HG03135 (cell line): ENCODE measurements around the gene RABAC1.

Experiments
- ATAC-seq: cut with Tn5 transposase; IDR thresholded peaks from one replicate; pipeline ENCODE4 v1.9.1; 2021; ENCODE audit warnings: mild to moderate bottlenecking, moderate library complexity; ENCODE audit not compliant: unreplicated experiment

Gene RABAC1

DNA sequence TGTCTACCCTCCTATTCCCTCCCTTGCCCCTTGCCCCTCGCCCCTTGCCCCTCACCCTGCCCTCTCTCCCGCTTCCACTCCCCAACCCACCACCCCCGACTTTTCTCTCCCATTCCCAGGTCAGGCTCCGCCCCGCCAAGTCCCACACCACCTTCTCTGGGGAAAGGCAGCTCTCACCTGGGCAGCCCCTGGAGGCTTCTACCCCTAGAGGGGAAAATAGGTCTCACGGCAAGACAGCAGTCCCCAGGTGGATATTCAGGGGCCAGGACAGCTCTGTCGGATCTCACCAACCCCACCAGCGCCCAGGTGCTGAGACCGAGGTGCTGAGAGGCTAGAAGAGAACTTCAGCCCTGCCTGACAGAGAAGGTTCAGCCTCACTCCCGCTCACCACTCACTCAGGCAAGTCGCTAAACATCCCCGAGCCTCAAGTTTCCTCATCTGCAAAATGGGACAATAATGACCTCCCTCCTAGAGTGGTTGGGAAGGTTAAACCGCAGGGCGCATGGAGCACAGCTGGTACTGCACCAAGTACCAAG lies 29.5 kb downstream of the RABAC1 start:
- no peak for ATAC-seq

DNA sequence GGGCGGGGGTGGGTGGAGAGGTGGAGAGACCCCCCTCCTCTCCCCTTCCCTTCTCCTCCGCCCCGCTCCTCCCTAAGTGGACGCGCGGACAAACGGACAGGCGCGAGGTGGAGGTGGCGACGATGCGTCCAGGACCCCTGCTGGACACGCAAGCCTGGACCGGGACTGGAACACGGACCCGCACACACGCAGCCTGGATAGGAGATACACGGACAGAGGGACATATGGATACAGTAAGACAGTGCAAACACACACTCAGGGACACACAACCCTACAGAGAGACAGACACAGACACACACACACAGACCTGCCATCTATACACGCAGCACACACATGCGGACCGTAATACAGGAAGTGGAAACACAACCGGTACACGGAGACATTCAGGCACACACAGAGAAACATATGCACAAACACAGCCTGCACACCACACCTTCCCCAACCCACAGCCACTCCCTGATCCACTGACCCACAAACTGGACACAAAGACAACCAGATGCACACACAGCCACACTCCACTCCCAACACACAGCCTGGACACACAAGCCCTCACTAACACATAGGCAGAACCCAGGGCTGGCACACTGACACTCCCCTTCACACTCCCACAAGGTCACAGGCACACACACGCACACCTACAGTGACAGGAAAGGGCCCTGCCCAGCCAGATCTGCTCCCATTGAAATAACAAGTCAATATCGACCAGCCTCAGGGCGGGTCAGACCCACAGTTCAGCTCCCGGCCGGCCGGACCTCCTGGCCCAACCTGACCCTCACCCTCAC lies 30.2 kb downstream of the RABAC1 start:
- no peak for ATAC-seq

DNA sequence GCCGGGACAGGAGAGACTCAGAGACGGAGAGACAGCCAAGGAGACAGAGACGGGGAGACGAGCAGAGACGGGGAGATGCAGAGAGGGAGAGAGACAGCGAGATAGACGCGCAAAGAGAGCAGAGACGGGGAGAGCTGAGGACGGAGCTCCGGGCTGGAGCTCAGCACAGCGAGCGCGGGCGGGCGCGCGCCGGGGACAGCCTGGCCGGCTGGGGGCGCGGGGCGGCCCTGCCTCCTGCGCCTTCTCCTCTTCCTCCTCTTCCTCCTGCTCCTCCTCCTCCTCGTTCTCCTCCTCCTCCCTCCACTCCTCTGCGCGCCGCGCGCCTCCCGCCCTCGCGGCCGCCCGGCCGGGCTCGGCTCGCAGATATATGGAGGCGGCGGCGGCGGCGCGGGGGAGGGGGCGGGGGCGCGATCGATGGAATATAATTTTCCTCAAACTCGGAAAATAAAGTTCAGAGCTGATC lies 30.9 kb downstream of the RABAC1 start, which contains the start of gene ERFL:
TSS of gene ERFL (minus strand) at position 229 of the 463 bp plus-strand sequence. CDS start 15,530 bp downstream, outside the sequence.
- ATAC-seq: no peak

DNA sequence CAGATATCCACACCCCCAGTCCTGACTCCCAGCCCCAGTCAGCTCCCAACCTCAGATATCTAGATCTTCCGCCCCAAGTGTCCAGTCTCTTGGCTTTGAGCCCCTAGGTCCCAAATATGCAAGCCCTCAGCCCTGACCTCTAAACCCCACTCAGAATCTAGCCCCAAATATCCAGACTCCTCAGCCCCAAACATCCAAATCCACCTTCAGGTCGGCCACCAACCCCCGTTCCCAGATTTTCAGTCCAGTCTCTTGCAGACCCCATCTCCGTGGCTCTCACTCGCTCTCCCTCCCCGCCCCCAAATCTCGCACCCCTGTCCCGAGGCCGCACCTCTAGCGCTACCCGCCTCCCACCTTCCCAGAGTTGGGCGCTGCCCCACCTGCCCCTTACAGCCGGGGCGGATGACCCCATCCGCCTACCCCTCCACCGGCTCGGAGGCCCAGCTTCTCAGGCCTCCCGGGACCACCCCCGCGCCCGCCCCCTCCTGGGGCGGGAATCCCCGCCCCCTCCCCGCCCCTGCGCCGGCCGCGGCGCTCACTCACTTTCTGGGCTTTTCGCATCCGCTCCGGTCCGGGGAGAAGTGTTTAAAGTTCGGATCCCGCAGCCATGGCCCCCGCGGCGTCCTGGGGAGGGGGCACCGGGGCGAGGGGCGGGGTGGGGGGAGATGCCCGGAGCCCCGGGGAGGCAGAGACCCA lies 31.5 kb downstream of the RABAC1 start:
- no peak for ATAC-seq

DNA sequence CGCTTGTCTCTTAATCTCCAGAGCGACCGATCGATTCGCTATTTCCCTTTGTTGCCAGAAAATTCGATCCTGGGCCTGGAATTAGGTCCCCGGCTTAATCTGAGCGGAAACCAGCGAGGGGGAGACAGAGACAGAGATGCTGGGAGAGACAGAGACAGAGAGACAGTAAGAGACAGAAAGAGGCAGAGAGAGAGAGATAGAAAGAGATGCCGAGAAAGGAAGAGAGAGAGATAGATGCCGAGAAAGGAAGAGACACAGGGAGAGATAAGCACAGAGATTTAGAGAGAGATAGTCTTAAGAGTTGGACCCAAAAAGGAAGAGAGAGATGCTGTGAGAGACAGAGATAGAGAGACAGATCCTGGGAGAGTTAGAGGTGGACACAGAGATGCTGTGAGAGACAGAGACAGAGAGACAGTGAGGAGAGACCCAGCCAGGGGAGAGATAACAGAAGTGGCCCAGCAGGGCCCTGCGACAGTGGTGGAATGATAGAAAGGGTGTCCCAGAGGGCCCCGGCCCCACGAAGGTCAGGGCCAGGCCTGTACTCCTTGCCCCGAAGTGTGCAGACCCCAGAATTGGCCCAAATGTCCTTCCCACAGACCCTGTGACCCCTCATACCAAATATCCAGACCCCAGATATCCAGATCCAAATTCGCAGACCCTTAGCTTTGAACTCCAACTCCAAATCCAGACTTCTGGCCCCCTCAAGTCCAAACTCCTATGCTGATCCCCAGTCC lies 32.2 kb downstream of the RABAC1 start:
- ATAC-seq: no peak

DNA sequence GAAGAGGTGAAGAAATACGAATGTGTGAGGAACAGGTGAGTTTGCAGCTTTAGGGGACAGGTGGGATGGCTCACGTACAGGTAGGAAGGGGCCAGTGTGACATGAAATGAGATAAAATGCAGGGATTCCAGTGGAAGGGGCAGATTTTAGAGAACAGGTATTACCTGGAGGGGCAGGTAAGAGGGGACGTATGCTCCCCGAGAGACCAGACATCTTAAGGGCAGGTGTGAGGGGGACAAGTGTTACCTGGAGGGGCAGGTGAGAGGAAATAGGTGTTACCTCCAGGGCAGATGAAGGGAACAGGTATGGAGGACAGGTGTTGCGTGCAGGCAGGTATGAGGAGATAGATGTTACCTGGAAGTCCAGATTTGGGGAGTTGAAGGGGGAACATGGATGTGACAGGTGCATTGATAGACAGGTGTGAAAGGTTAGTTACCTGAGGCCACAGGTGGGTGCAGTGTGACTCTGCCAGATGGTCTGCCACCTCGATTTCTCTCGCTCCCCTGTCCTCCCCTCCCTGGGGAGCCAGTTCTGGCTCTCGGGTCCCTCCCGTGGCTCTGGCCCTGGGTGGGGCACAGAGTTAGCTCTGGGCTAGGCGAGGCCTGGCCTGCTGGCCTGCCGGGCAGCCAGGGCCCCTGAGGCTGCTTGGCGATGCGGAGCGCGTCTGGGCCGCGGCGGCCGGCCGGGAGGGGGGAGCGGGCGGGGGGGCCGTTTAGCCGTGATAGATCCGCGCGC lies 32.9 kb downstream of the RABAC1 start:
- no peak for ATAC-seq

DNA sequence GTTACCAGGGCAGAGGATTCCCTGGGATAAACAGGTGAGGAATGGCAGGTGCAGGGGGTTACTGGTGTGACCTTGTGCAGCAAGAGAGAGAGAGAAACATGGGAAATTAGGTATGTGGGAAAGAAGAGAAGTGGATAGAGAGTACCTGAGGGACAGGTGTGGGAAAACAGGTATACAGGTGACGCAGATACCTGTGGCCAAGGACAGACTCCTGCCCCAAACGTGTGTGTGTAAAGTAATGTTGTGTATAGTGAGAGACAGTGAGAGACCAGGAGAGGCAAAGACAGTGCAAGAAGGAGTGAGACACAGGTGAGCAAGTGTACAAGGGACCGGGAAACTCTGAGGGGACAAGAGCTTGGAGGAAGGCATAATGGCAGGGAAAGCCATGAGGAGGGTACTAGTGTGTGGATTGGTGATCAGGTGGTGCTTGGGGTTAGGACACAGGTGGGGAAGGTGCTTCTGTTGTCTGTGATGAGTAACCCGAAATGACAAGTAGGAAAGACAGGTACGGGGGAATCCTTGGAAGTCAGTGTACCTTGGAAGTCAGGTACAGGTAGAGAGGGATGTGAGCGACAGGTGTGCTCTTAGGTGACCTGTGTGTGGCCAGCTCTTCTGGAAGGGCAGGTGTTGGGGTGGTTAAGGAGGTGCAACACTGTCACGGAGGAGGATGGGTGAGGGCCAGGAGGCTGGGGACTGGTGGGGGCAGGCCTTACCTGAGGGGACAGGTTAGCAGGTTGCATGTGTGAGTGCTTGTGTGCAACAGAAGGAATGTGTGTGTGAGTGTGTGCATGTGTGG lies 33.7 kb downstream of the RABAC1 start:
- ATAC-seq: no peak

DNA sequence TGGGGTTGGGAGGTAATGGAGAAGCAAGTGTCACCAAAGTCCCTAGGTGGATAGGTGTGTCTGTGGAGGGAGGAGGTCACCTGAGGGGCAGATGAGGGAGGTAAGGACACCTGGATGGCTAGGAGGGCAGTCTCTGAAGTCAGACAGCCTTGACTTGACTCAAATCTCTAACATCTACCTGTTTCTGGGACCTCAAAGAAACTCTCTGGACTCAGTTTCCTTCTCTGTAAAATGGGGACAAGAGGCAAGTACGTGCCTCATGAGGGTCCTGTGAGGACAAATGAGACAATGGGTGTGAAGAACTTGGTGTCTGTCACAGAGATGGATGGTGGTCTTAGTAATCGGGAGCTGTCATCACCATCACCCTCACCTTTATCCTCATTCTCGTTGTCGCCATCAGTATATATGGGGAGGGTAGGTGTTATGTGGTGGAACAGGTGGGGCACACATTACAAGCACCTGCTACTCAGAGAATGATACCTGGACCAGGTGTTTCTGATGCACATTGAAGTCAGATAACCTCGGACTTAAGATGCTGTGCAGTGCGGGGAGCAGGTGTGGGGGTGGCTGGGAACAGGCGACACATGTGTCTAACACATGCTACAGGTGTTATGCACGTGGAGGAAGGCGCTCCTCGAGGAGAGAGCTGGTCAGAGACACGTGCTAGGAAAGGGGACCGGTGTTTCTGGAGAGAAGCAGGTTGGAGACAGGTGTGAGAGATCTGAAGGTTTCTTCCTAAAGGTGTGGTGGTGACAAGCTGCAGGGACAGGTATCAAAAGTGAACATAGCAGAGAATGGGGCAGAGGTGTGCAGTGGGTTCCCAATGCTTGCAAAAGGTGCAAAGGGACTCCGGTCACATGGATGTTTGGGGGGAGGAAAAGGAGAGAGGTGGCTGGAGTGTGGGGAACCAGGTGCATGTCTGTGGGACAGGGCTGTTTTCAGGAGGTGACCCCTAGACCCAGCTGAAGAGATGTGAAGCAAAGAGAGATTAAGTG lies 34.7 kb downstream of the RABAC1 start:
- ATAC-seq: no peak

DNA sequence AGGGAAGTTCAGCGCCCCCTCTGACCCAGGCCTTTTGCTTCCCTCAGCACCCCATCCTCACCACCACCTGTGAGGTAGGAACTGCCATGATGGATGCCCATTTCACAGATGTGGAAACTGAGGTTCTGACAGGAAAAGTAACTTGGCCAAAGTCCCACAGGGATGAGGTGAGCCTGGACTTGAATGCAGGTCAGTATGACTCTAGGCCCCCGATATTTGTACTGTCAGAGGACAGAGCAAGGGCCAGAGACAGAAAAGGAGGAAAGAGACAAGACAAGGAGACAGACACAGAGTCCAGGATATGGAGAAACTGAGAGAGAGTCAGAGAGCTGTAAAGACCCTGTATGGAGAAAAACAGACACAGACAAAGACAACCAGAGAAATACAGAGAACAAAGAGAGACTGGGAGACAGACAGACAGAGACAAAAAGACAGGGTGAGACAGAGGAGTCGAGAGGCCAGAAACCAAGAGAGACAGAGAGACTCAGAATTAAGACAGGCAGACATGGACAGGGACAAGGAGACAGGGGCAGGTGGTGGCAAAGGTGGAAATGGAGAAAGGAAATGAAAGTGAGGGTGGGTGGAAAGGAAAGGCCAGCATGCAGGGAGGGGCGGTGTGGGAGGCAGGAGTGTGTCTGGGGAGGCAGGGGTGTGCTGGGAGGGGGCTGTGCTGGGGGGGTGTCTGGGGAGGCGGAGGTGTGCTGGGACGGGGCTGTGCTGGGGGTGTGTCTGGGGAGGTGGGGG lies 35.9 kb downstream of the RABAC1 start:
- no peak for ATAC-seq

DNA sequence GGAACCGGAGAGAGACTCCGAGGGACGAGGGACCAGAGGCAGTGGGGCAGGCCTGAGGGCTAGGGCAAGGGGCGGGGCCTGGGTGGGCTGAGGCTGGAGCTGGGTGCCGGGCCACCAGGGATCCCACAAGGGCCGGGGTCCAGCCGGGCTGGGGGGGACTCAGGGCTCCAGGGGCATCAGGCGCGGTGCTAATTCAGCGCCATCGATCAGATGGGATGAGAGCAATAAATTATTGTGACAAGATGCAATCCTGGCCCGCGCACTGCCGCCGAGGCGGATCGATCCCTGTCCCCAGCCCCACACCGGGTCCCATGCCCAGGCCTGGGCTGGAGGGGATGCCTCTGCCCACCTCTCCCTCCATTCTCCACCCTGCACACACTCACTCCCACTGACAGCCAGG lies 36.5 kb downstream of the RABAC1 start:
- no peak for ATAC-seq

DNA sequence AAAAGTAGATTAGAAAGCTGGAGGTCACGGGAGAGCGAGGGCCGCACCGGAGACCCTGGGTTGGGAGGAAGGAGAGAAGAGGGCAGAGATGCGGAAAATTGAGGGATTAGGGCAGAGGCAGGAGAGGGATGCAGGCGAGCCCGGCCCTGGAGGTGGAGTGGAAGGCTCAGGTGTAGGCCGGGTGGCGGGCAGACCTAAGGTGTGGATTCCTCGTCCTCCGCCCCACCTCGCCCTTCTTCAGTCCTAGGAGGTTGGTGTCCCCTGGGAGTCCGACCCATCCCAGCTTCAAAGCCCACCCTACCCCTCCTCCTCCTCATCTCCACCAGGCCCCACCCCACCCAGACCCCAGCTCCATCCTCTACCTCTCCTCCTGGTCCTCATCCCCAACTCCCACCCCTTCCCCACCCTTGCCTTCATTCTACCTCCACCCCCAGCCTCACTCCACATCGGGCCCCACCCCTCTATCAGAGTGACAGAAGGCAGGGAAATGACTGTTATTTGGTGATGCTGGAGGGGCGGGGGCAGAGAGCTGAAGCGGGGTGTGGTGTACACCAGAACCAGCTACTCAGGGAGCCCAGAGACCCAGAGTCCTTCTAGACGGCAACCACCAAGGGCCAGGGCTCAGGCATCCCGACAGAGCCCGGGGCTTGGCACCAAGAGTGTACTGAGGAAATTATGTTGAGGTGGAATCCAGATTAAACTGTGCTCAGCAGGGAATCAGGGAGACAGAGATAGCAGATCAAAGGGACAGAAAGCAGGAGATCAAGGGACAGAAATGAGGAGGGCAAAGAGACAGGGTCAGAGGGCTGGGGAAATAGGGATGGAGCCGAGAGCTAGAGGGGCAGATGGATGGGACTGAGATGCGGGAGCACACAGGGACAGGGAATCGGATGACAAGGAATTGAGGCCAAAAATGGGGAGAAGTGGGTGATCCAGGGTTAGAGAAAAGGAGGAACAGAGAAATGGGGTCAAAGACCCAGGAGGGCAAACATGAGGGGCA lies 37.2 kb downstream of the RABAC1 start:
- ATAC-seq: no peak

DNA sequence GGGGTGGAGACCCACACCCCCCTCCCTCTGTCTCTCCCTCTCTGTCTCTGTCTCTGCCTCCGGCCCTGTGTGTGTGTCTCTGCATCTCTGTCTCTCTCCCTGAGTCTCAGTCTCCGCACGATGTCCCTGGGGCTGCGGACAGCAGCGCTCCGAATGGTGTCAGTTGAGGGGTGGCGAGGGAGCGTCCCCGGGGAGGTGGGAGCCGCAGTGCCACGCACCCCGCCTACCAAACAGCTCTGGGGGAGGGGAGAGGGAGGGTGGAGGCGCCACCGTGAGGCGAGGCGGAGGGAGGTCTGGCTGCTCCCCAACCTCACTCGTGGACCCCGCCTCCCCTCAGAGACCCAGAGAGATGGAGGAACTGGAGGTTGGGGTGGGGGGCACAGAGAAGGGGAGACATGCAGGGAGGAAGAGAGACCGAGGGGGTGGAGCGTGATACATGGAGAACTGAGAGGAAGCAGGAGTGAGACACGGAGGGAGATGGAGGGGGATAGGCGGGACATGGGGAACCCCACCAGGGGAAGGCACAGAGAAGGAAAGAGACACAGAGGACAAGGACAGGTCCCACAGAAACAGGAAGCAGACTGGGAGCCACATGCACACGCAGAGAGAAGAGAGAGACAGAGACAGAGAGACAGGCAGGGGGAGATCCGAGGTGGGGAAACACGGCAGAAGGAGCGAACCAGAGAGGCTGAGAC lies 38.1 kb downstream of the RABAC1 start:
- no peak for ATAC-seq

DNA sequence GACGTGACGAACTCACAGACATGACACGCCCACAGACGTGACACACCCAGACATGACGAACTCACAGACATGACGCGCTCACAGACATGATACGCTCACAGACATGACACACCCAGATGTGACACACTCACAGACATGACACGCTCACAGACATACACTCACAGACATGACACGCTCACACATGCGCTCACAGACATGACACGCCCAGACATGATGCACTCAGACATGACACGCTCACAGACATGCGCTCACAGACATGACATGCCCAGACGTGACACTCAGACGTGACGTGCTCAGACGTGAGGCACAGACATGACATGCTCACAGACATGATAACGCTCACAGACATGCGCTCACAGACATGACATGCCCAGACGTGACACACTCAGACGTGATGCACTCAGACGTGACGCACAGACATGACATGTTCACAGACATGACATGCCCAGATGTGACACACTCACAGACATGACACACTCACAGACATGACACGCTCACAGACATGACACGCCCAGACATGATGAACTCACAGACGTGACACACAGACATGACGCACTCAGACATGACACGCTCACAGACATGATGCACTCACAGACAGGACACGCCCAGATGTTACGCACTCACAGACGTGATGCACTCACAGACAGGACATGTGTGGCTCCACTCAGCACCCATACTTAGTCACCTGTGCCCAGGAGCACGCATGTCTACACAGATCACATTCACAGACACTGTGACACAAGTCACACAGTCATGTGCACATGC lies 39.0 kb downstream of the RABAC1 start:
- no peak for ATAC-seq

DNA sequence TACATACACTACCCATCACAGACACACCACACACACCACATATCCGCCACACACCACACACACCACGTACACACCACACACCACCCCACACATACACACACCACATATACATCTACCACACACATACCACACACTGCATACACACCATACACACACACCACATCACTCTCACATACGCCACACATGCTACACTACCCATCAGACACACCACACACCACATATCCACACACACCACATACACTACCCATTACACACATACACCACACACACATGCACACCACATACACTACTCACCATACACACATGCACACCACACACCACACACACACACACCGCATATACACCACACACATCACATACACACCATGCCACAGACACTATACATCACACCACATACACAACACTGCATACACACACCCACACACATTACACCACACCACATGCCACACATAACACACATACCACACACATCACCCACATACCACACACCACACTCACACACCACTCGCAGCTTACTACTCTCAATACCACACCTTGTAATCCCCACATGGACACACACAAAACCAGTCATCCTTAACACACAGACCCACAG lies 40.4 kb downstream of the RABAC1 start:
- ATAC-seq: no peak

DNA sequence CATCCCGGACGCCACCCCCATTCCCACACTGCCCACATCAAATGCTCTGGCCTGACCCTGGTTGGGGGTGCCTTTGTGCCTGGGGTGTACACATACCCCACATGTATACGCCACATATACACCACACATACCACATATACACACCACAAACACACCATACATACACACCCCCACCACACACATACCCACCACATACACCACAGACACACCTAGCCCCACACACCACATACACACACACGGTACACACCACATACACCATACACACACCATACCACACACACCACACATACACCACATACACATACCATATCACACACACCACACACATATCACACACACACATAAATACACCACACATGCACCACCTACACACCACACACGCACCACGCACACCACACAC lies 41.0 kb downstream of the RABAC1 start:
- ATAC-seq: no peak
